ENCODE results near the gene HES5.

DNA sequence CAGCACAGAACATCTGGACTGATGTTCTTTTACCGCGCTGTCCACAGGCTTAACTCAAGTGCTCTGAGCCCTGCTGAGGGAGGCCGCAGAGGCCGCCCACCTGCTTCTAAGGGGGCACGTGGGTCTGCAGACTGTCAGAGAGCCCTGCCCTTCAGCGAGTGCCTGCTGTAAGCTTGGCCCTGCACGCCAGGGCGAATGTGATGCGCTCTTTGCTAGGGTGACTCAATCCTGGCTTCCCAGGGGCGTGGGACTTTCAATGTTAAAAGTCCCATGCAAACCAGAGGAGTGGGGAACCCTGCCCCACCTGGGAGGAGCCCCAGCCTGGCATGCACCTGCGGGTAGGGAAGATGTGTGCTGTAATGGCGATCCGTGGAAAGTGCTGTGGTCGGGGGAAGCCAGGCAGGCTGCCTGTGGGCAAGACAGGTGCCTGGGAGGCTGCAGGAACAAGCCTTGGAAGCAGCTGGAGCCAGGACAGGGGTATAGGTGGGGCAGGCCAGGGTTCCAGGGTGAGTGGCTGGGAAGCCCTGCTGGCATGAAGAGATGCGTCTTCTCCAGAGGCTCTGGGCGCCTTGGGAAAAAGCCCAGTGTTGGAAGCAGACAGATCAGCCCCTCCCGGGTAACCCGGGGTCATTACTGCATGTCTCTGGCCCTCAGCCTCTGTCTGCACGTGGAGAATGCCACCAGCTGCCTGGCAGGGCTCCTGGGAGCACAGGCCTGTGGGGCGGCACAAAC, 3.1 kb downstream of the HES5 start:
- TF ChIP-seq, protein P1, sequence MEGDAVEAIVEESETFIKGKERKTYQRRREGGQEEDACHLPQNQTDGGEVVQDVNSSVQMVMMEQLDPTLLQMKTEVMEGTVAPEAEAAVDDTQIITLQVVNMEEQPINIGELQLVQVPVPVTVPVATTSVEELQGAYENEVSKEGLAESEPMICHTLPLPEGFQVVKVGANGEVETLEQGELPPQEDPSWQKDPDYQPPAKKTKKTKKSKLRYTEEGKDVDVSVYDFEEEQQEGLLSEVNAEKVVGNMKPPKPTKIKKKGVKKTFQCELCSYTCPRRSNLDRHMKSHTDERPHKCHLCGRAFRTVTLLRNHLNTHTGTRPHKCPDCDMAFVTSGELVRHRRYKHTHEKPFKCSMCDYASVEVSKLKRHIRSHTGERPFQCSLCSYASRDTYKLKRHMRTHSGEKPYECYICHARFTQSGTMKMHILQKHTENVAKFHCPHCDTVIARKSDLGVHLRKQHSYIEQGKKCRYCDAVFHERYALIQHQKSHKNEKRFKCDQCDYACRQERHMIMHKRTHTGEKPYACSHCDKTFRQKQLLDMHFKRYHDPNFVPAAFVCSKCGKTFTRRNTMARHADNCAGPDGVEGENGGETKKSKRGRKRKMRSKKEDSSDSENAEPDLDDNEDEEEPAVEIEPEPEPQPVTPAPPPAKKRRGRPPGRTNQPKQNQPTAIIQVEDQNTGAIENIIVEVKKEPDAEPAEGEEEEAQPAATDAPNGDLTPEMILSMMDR (IDR thresholded peaks at IDR 0.05) = no peak
- no peak for TF ChIP-seq POLR2A (IDR thresholded peaks at IDR 0.05)

Data from gastroesophageal sphincter (tissue), 3 donors.